K562 (cell line): ENCODE measurements around the gene RABL3. TPM values are rescaled to one million over a fixed set of nuclear protein-coding genes. Genes with fewer than 3 reads are reported as not detected.

Experiments used
- ATAC-seq: fragments of 200-7000 bp; cut with Tn5 transposase; 3 replicates; pipeline ENCODE4 v1.9.1; 2020; ENCODE audit warnings: moderate library complexity
- BruUV-seq: library from RNA; stranded (reverse); fragments of 400-500 nt; replicated peaks from 2 replicates; lab custom pipeline; 2021; lab: Mats Ljungman, UMichigan
- CTCF ChIA-PET: fragments of 300-600 bp; formaldehyde crosslinking; extraction: SDS; loops from one replicate; lab custom pipeline; 2021; ENCODE audit warnings: low intra/inter-chr PET ratio; lab: Yijun Ruan, JAX
- POLR2A ChIA-PET: fragments of 300-600, 350-650 bp; sonication (Branson Sonifier 250); formaldehyde crosslinking; extraction: SDS; loops from one replicate; lab custom pipeline; 2021; ENCODE audit warnings: antibody characterized with exemption, inconsistent platforms; lab: Yijun Ruan, JAX
- DNase-seq, 4 experiments: peaks; one replicate each; pipeline versions ENCODE4 v3.0.0 to v3.0.0-alpha.2; 2011 to 2018; ENCODE audit warnings: low spot score in 3 of 4, mixed read lengths in 3 of 4; ENCODE audit errors: extremely low read depth in 1 of 4
- FAIRE-seq: peaks from 2 replicates; lab custom pipeline; 2011; peaks lifted over from hg19 to GRCh38; lab: Jason Lieb, UNC
- H2AFZ ChIP-seq: 2 replicates; pipeline ENCODE4 v1.6.0; 2011; ENCODE audit warnings: low read depth, low read length, control low read depth, inconsistent platforms
- H3K27ac ChIP-seq: fragments of 200-600 bp; 3 replicates; pipeline ENCODE4 v1.8.0; 2011; ENCODE audit warnings: low read depth, mild to moderate bottlenecking, control low read depth, inconsistent platforms, low read length, moderate library complexity, mixed read lengths; ENCODE audit errors: extremely low read depth
- H3K27me3 ChIP-seq, 2 experiments: fragments of 300-600 bp in 1 of 2; 2 replicates in 1 of 2; 3 replicates in 1 of 2; pipeline versions ENCODE4 v1.6.0 to v1.8.0; 2011; ENCODE audit warnings: inconsistent platforms in 2 of 2, low read length in 2 of 2, mild to moderate bottlenecking in 1 of 2, mixed read lengths in 1 of 2, moderate library complexity in 1 of 2; ENCODE audit not compliant: control insufficient read depth in 2 of 2, insufficient read depth in 2 of 2
- H3K36me3 ChIP-seq: fragments of 300-600 bp; 3 replicates; pipeline ENCODE4 v1.8.0; 2011; ENCODE audit warnings: mild to moderate bottlenecking, low read length, inconsistent platforms; ENCODE audit not compliant: control insufficient read depth, insufficient read depth
- H3K4me1 ChIP-seq, 2 experiments: fragments of 200-600 bp in 1 of 2; replicated peaks in 1 of 2; 2 replicates in 1 of 2; 3 replicates in 1 of 2; pipeline versions ENCODE4 v1.5.1 to v1.8.0; 2011; ENCODE audit warnings: inconsistent platforms in 2 of 2, low read length in 2 of 2, mild to moderate bottlenecking in 1 of 2, mixed read lengths in 1 of 2, moderate library complexity in 1 of 2; ENCODE audit not compliant: control insufficient read depth in 2 of 2, insufficient read depth in 2 of 2
- H3K4me2 ChIP-seq: 2 replicates; pipeline ENCODE4 v1.6.1; 2011; ENCODE audit warnings: low read length, control low read depth, inconsistent platforms, mixed read lengths; ENCODE audit not compliant: insufficient read depth
- H3K4me3 ChIP-seq: fragments of 200-600 bp; sonication (generic), shearing (Covaris generic); 2 replicates; pipeline ENCODE4 v1.5.1; 2016; ENCODE audit warnings: control low read depth, inconsistent platforms
- H3K79me2 ChIP-seq: fragments of 200-600 bp; 3 replicates; pipeline ENCODE4 v1.8.0; 2011; ENCODE audit warnings: low read length, inconsistent platforms; ENCODE audit not compliant: control insufficient read depth, insufficient read depth
- H3K9ac ChIP-seq, 2 experiments: 2 replicates each; pipeline versions ENCODE4 v1.6.0 to v1.6.1; 2011; ENCODE audit warnings: low read depth in 2 of 2, low read length in 2 of 2, control low read depth in 1 of 2, inconsistent platforms in 1 of 2, mild to moderate bottlenecking in 1 of 2, mixed read lengths in 1 of 2; ENCODE audit not compliant: insufficient read depth in 1 of 2
- H3K9me1 ChIP-seq: one replicate; pipeline ENCODE4 v1.6.0; 2011; ENCODE audit warnings: inconsistent platforms, mild to moderate bottlenecking, low read length, moderate library complexity; ENCODE audit not compliant: control insufficient read depth, insufficient read depth
- H3K9me3 ChIP-seq: replicated peaks from 2 replicates; pipeline ENCODE4 v1.5.1; 2011; ENCODE audit warnings: low read depth, low read length, inconsistent platforms; ENCODE audit not compliant: control insufficient read depth, insufficient read depth
- H4K20me1 ChIP-seq: replicated peaks from 2 replicates; pipeline ENCODE4 v1.6.1; 2011; ENCODE audit warnings: low read length, inconsistent platforms, mixed read lengths; ENCODE audit not compliant: control insufficient read depth, insufficient read depth
- BRD9 ChIP-seq: fragments of 450-650 bp; IDR thresholded peaks from 2 replicates; pipeline ENCODE4 v1.6.1; 2018; ENCODE audit warnings: low read depth; ENCODE audit not compliant: partially characterized antibody
- ELK3 ChIP-seq: fragments of 450-650 bp; formaldehyde crosslinking; IDR thresholded peaks from 2 replicates; pipeline ENCODE4 v1.4.0; 2020; ENCODE audit warnings: mild to moderate bottlenecking
- HDGF ChIP-seq: fragments of 450-650 bp; IDR thresholded peaks from 2 replicates; pipeline ENCODE4 v1.6.1; 2016
- IRF2 ChIP-seq: sonication (generic); formaldehyde crosslinking; IDR thresholded peaks from 2 replicates; pipeline ENCODE4 v1.8.1; 2022; ENCODE audit warnings: mild to moderate bottlenecking, missing genetic modification reagents
- NFE2 ChIP-seq: IDR thresholded peaks from 2 replicates; pipeline ENCODE4 v1.6.1; 2014; ENCODE audit warnings: antibody characterized with exemption, low read depth
- PCBP2 ChIP-seq: fragments of 200-400 bp; formaldehyde crosslinking; IDR thresholded peaks from 2 replicates; pipeline ENCODE4 v1.6.1; 2018; ENCODE audit warnings: low read length, low read depth, mild to moderate bottlenecking, moderate library complexity; ENCODE audit not compliant: poor library complexity, severe bottlenecking
- ZEB2 ChIP-seq: fragments of 450-650 bp; IDR thresholded peaks from 2 replicates; pipeline ENCODE4 v1.6.1; 2016
- ZNF175 ChIP-seq: fragments of 200-800 bp; sonication (Bioruptor generic); IDR thresholded peaks from 2 replicates; pipeline ENCODE4 v1.6.1; 2016; ENCODE audit warnings: low read depth, mild to moderate bottlenecking, missing genetic modification characterization, missing compliant biosample characterization
- ZNF644 ChIP-seq: fragments of 200-800 bp; sonication (Bioruptor generic); IDR thresholded peaks from 2 replicates; pipeline ENCODE4 v1.6.1; 2016; ENCODE audit warnings: low read depth, missing genetic modification characterization, missing compliant biosample characterization
- WGBS: fragments of 100-300 bp; shearing (Covaris generic); methylation state at CpG from one replicate; pipeline ENCODE4 v1.1.6; 2016; ENCODE audit warnings: low coverage, mixed read lengths; ENCODE audit not compliant: insufficient coverage; ENCODE audit errors: missing lambda C conversion rate; 5-methylcytosine and 5-hydroxymethylcytosine counted together
- in situ Hi-C: fragments of 300-500 bp; cut with MboI; formaldehyde crosslinking; loops from 4 replicates; pipeline ENCODE4 v1.15.0; 2018; ENCODE audit warnings: inconsistent platforms, mixed read lengths
- intact Hi-C: fragments of 100-400 bp; cut with micrococcal nuclease; formaldehyde crosslinking; loops from 2 replicates; pipeline ENCODE4 v1.14.2; 2022
- polyA plus RNA-seq, 8 experiments: library from polyadenylated mRNA; depleted of rRNA in 4 of 8; stranded (reverse) in 5 of 8; unstranded in 3 of 8; fragments of >200 nt; fragmentation: Nextera tagmentation in 2 of 8; fragmentation: Illumina TruSeq in 1 of 8; extraction: Ambion mirVana in 2 of 8; extraction: Trizol in 1 of 8; gene quantifications; 2 replicates each; pipeline versions ENCODE4 v1.2.1 to v1.2.3, GENCODE V29; 2011 to 2014; ENCODE audit warnings: inconsistent platforms in 1 of 8, missing spikeins in 1 of 8
- total RNA-seq, 7 experiments: library from RNA; depleted of rRNA in 6 of 7; stranded (reverse); fragments of >200 nt in 6 of 7; fragmentation: Illumina TruSeq in 2 of 7; extraction: Trizol in 2 of 7; gene quantifications; 2 replicates each; pipeline versions ENCODE4 v1.2.1 to v1.2.3, GENCODE V29; 2011 to 2021; ENCODE audit warnings: low replicate concordance in 1 of 7

The RABL3 gene
- total and polyA plus RNA-seq, 9 of the 15 experiments (the other 6 are each of a cell fraction or from before 2014, with no cell fraction given): 6.5 to 30.7 (median 12.3) TPM

GRCh38 chr3:120780977-120781376 lies 38.7 kb upstream of the RABL3 start:
- no peaks in the 10 kb centered on the region for H3K9me3 ChIP-seq
- ChIA-PET POLR2A (no interaction called here), CTCF (no interaction called here)
- TF ChIP-seq BRD9: no peak
- no peak for TF ChIP-seq IRF2 (CRISPR knock-in tag)
- no peak for TF ChIP-seq ZNF175
- TF ChIP-seq PCBP2: no peak
- no peak for TF ChIP-seq ZNF644 (tag)
- no peak for TF ChIP-seq NFE2
- TF ChIP-seq HDGF: no peak
- no peaks in the 10 kb centered on the region for H3K79me2 ChIP-seq
- no TSS peak for BruUV-seq
- no peak overlapping the region for H3K4me3 ChIP-seq
- H3K9ac ChIP-seq: no peak overlapping the region
- H3K27ac ChIP-seq: no peak overlapping the region
- no peaks in the 10 kb centered on the region for H3K4me1 ChIP-seq
- intact Hi-C loops (no loop called here), in situ Hi-C loops (no loop called here)
- no peaks in the 10 kb centered on the region for H3K9me1 ChIP-seq
- DNase-seq (no peak), ATAC-seq (no peak), FAIRE-seq (no peak)
- H2AFZ ChIP-seq: no peak overlapping the region
- no peaks in the 10 kb centered on the region for H3K27me3 ChIP-seq
- 80% methylated on average over 12 of the region's 13 CpGs for WGBS
- no peaks in the 10 kb centered on the region for H4K20me1 ChIP-seq
- H3K4me2 ChIP-seq: no peak overlapping the region
- peaks cover 35% of the 10 kb centered on the region; the same call in 1 of the 3 replicates for H3K36me3 ChIP-seq

- Histone ChIP-seq H4K20me1 (no peaks in the 10 kb centered on the region), H3K9me3 (no peaks in the 10 kb centered on the region), H3K9me1 (no peaks in the 10 kb centered on the region), H3K4me3 (no peak overlapping the region), H3K27ac (no peak overlapping the region), H3K27me3 (no peaks in the 10 kb centered on the region), H3K36me3 (peaks cover 46% of the 10 kb centered on the region; the same call in 2 of the 3 replicates), H2AFZ (no peak overlapping the region), H3K9ac (no peak overlapping the region), H3K4me1 (peaks cover 0 to 6% of the 10 kb centered on the region in 2 experiments; a peak in 2 of 5 replicates), H3K4me2 (no peak overlapping the region), H3K79me2 (no peaks in the 10 kb centered on the region)
- FAIRE-seq: no peak
- intact Hi-C loops: no loop called here
- POLR2A ChIA-PET: no interaction called here
- CTCF ChIA-PET: no interaction called here
- 85% methylated on average over 3 of the region's 3 CpGs for WGBS
- no TSS peak for BruUV-seq
- no peak for ATAC-seq
- in situ Hi-C loops: no loop called here
- no peak for DNase-seq
- TF ChIP-seq ZEB2 (no peak), ELK3 (no peak)
Observed at GRCh38 chr3:120778776-120779175, 36.5 kb upstream of the RABL3 start.
